ENCODE measurements around the gene PODNL1. TPM values are rescaled to one million over a fixed set of nuclear protein-coding genes. Genes with fewer than 3 reads are reported as not detected.

Gene PODNL1
- total and polyA plus RNA-seq, 8 donors: 1.3 to 17.9 (median 1.7) TPM

DNA sequence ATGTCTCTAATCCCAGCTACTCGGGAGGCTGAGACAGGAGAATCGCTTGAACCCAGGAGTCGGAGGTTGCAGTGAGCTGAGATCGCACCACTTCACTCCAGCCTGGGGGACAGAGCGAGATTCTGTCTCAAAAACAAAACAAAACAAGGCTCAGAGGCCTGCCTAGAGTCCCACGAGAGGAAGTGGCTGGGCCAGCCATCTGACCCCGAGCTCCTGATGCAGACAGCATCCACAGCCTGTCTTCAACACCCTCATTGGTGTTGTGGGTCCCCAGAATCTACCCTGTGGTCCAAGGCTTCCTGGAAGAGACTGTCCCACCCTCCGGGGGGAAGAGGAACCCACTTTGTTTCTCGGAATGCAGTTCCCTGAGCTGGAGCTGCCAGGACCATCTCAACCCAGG, 43.2 kb upstream of the PODNL1 start:
- TF ChIP-seq, protein P1, sequence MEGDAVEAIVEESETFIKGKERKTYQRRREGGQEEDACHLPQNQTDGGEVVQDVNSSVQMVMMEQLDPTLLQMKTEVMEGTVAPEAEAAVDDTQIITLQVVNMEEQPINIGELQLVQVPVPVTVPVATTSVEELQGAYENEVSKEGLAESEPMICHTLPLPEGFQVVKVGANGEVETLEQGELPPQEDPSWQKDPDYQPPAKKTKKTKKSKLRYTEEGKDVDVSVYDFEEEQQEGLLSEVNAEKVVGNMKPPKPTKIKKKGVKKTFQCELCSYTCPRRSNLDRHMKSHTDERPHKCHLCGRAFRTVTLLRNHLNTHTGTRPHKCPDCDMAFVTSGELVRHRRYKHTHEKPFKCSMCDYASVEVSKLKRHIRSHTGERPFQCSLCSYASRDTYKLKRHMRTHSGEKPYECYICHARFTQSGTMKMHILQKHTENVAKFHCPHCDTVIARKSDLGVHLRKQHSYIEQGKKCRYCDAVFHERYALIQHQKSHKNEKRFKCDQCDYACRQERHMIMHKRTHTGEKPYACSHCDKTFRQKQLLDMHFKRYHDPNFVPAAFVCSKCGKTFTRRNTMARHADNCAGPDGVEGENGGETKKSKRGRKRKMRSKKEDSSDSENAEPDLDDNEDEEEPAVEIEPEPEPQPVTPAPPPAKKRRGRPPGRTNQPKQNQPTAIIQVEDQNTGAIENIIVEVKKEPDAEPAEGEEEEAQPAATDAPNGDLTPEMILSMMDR (IDR thresholded peaks at IDR 0.05): no peak
- ATAC-seq: no peak
- intact Hi-C loops (cut with DNase I): no loop called here

DNA sequence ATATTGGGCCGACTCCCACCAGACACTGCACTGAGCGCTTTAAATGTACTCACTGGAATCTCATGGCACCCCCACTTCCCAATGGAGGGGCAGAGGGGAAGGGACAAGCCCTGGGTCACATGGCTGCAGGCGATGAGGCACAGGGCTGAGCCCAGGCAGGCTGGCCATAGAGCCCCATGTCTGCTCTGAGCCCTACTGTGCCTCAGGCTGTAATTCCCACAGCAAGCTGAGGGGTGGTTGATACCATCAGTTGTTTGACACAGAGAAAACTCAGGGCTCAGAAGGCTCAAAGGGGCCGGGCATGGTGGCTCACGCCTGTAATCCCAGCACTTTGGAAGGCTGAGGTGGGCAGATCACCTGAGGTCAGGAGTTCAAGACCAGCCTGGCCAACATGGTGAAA, 42.8 kb upstream of the PODNL1 start:
- H3K9me3 ChIP-seq: no peaks in the 10 kb centered on the region
- H3K27ac ChIP-seq: no peak overlapping the region
- no peak for DNase-seq
- intact Hi-C loops (cut with DNase I): no loop called here
- TF ChIP-seq, protein P1 (IDR thresholded peaks at IDR 0.05): no peak
- H3K4me3 ChIP-seq: no peak overlapping the region
- peaks cover 0 to 34% of the 10 kb centered on the region in 2 donors for H3K36me3 ChIP-seq
- ATAC-seq: no peak
- H3K4me1 ChIP-seq: peaks cover 8 to 36% of the 10 kb centered on the region in 2 donors
- H3K27me3 ChIP-seq: peaks cover 0 to 6% of the 10 kb centered on the region in 2 donors

More for the DNA sequence above, 43.2 kb upstream of the PODNL1 start:
- Histone ChIP-seq H3K27me3 (peaks cover 0 to 6% of the 10 kb centered on the region in 2 donors), H3K27ac (no peak overlapping the region), H3K4me3 (no peak overlapping the region), H3K4me1 (peaks cover 13 to 41% of the 10 kb centered on the region in 2 donors), H3K36me3 (peaks cover 0 to 31% of the 10 kb centered on the region in 2 donors), H3K9me3 (no peaks in the 10 kb centered on the region)
- no peak for DNase-seq

GRCh38 chr19:13980340-13980739, 42.1 kb upstream of the PODNL1 start:
- Histone ChIP-seq H3K4me1 (peaks cover 2 to 29% of the 10 kb centered on the region in 2 donors), H3K27me3 (peaks cover 0 to 6% of the 10 kb centered on the region in 2 donors), H3K9me3 (no peaks in the 10 kb centered on the region), H3K4me3 (no peak overlapping the region), H3K36me3 (peaks cover 0 to 39% of the 10 kb centered on the region in 2 donors), H3K27ac (no peak overlapping the region)
- DNase-seq: peak in 1 of 4 donors; percentile 72
- no peak for ATAC-seq
- intact Hi-C loops (cut with DNase I): no loop called here
- TF ChIP-seq, protein P1 (IDR thresholded peaks at IDR 0.05): no peak

GRCh38 chr19:13979686-13980085, 41.5 kb upstream of the PODNL1 start:
- intact Hi-C loops (cut with DNase I): no loop called here
- H3K4me3 ChIP-seq: no peak overlapping the region
- TF ChIP-seq, protein P1 (IDR thresholded peaks at IDR 0.05): no peak
- peaks cover 0 to 40% of the 10 kb centered on the region in 2 donors for H3K36me3 ChIP-seq
- DNase-seq (no peak), ATAC-seq (no peak)
- H3K9me3 ChIP-seq: no peaks in the 10 kb centered on the region
- H3K4me1 ChIP-seq: peaks cover 0 to 23% of the 10 kb centered on the region in 2 donors
- peaks cover 0 to 6% of the 10 kb centered on the region in 2 donors for H3K27me3 ChIP-seq
- H3K27ac ChIP-seq: no peak overlapping the region

DNA sequence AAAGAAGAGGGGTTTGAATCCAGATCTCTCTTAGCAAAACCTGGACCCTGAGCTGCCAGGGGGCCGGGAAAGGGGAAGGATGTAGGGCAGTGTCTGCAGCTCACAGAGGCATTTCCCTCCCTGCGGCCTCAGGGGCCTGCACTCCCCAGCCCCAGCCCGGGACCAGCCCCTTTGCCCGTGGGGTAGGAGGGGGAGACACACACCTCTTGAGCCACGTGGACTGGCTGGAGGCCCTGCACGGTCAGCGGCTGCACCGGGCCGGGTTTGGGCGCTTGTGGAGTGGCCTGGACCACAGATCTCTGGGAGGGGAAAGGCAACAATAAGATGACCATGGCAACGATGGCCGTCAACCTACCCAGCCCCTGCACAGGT, 41.0 kb upstream of the PODNL1 start:
- DNase-seq: peak in 1 of 4 donors; percentile 78
- ATAC-seq: peak; percentile 14
- Histone ChIP-seq H3K4me3 (peak overlapping the region; percentile 33 to 48), H3K27ac (peak overlapping the region; percentile 68 to 71), H3K4me1 (peaks cover 0 to 19% of the 10 kb centered on the region in 2 donors), H3K9me3 (no peaks in the 10 kb centered on the region), H3K27me3 (peaks cover 0 to 6% of the 10 kb centered on the region in 2 donors), H3K36me3 (peaks cover 0 to 40% of the 10 kb centered on the region in 2 donors)
- TF ChIP-seq, protein P1 (IDR thresholded peaks at IDR 0.05): no peak
- intact Hi-C loops (cut with DNase I): no loop called here

Measured in left lung (tissue), 10 donors.